GM15510 (cell line): Measurements from ENCODE around the gene CDKL1.

Source experiments
- POLR2A ChIP-seq: IDR thresholded peaks from 3 replicates; pipeline ENCODE4 v1.6.1; 2011; ENCODE audit warnings: borderline replicate concordance; ENCODE audit not compliant: insufficient read length; ENCODE audit errors: extremely low read depth

CDKL1 gene

GRCh38 chr14:50350975-50351374, 45.7 kb downstream of the CDKL1 start:
- no peak for TF ChIP-seq POLR2A

GRCh38 chr14:50348933-50349332, 47.7 kb downstream of the CDKL1 start:
- no peak for TF ChIP-seq POLR2A

- no peak for TF ChIP-seq POLR2A
Observed at GRCh38 chr14:50347521-50347920, 49.2 kb downstream of the CDKL1 start.

GRCh38 chr14:50345846-50346422, 50.7 kb downstream of the CDKL1 start:
- no peak for TF ChIP-seq POLR2A

GRCh38 chr14:50344876-50345563, 51.7 kb downstream of the CDKL1 start:
- TF ChIP-seq POLR2A, result no peak

GRCh38 chr14:50344116-50344775, 52.4 kb downstream of the CDKL1 start:
- no peak for TF ChIP-seq POLR2A

GRCh38 chr14:50343434-50343833, 53.2 kb downstream of the CDKL1 start:
- TF ChIP-seq POLR2A, result no peak

GRCh38 chr14:50342221-50343078, 54.2 kb downstream of the CDKL1 start:
- no peak for TF ChIP-seq POLR2A

- no peak for TF ChIP-seq POLR2A
Observed at GRCh38 chr14:50340963-50341362, 55.7 kb downstream of the CDKL1 start.

GRCh38 chr14:50340045-50340444, 56.6 kb downstream of the CDKL1 start:
- no peak for TF ChIP-seq POLR2A

GRCh38 chr14:50339178-50339804, 57.4 kb downstream of the CDKL1 start:
- TF ChIP-seq POLR2A, result no peak

GRCh38 chr14:50338587-50338986, 58.1 kb downstream of the CDKL1 start:
- no peak for TF ChIP-seq POLR2A

GRCh38 chr14:50335989-50336824, 60.5 kb downstream of the CDKL1 start:
- no peak for TF ChIP-seq POLR2A

GRCh38 chr14:50335389-50335788, 61.3 kb downstream of the CDKL1 start:
- no peak for TF ChIP-seq POLR2A
